ENCODE results near the gene CORIN.
"Not testable (repeated sequence)": the region's sequence is repeated elsewhere in the genome, so short reads cannot be mapped to it uniquely, and the experiment has no call there.

The CORIN gene

GRCh38 chr4:47557255-47557654 is 280.6 kb downstream of the CORIN start:
- H3K4me2 ChIP-seq: no peak overlapping the region
- H3K9ac ChIP-seq: no peak overlapping the region
- H3K4me1 ChIP-seq (ENCODE audit: low read depth, poor library complexity, severe bottlenecking): no peaks in the 10 kb centered on the region
- no peak overlapping the region for H3K27ac ChIP-seq
- no peak overlapping the region for H2AFZ ChIP-seq (ENCODE audit: low read depth)
- H3K79me2 ChIP-seq (ENCODE audit: insufficient read depth, low read depth): no peaks in the 10 kb centered on the region
- no peaks in the 10 kb centered on the region for H3K36me3 ChIP-seq (ENCODE audit: insufficient read depth)
- no peaks in the 10 kb centered on the region for H3K27me3 ChIP-seq (ENCODE audit: insufficient read depth, low read depth)
- H4K20me1 ChIP-seq (ENCODE audit: insufficient read depth): no peaks in the 10 kb centered on the region
- H3K4me3 ChIP-seq (IDR thresholded peaks at IDR 0.05; ENCODE audit: insufficient read depth, low read depth, low read length): no peak overlapping the region
- TF ChIP-seq CTCF (conservative IDR thresholded peaks at IDR 0.05; ENCODE audit: low read depth, low read length): no peak

GRCh38 chr4:47555920-47556319 is 281.9 kb downstream of the CORIN start:
- not testable (repeated sequence) for H3K27me3 ChIP-seq (ENCODE audit: insufficient read depth, low read depth); H3K4me3 ChIP-seq (IDR thresholded peaks at IDR 0.05; ENCODE audit: insufficient read depth, low read depth, low read length); H3K36me3 ChIP-seq (ENCODE audit: insufficient read depth); H3K4me1 ChIP-seq (ENCODE audit: low read depth, poor library complexity, severe bottlenecking); H3K4me2 ChIP-seq; H2AFZ ChIP-seq (ENCODE audit: low read depth); H4K20me1 ChIP-seq (ENCODE audit: insufficient read depth); H3K9ac ChIP-seq; H3K79me2 ChIP-seq (ENCODE audit: insufficient read depth, low read depth); H3K27ac ChIP-seq

GRCh38 chr4:47553329-47554125 is 284.3 kb downstream of the CORIN start:
- no peaks in the 10 kb centered on the region for H3K4me1 ChIP-seq (ENCODE audit: low read depth, poor library complexity, severe bottlenecking)

GRCh38 chr4:47551682-47552081 is 286.2 kb downstream of the CORIN start:
- Histone ChIP-seq H2AFZ (ENCODE audit: low read depth) (no peak overlapping the region), H3K4me3 (IDR thresholded peaks at IDR 0.05; ENCODE audit: insufficient read depth, low read depth, low read length) (no peak overlapping the region), H3K4me1 (ENCODE audit: low read depth, poor library complexity, severe bottlenecking) (no peaks in the 10 kb centered on the region), H3K27me3 (ENCODE audit: insufficient read depth, low read depth) (no peaks in the 10 kb centered on the region), H3K9ac (no peak overlapping the region), H3K27ac (no peak overlapping the region), H3K4me2 (no peak overlapping the region), H3K36me3 (ENCODE audit: insufficient read depth) (no peaks in the 10 kb centered on the region), H3K79me2 (ENCODE audit: insufficient read depth, low read depth) (no peaks in the 10 kb centered on the region), H4K20me1 (ENCODE audit: insufficient read depth) (no peaks in the 10 kb centered on the region)
- TF ChIP-seq CTCF (conservative IDR thresholded peaks at IDR 0.05; ENCODE audit: low read depth, low read length): no peak

More at GRCh38 chr4:47553329-47554125, 284.3 kb downstream of the CORIN start:
- H3K9ac ChIP-seq: no peak overlapping the region
- H3K27me3 ChIP-seq (ENCODE audit: insufficient read depth, low read depth): no peaks in the 10 kb centered on the region
- TF ChIP-seq CTCF (conservative IDR thresholded peaks at IDR 0.05; ENCODE audit: low read depth, low read length): no peak
- H3K27ac ChIP-seq: no peak overlapping the region
- H2AFZ ChIP-seq (ENCODE audit: low read depth): no peak overlapping the region
- H3K79me2 ChIP-seq (ENCODE audit: insufficient read depth, low read depth): no peaks in the 10 kb centered on the region
- no peaks in the 10 kb centered on the region for H4K20me1 ChIP-seq (ENCODE audit: insufficient read depth)
- H3K4me3 ChIP-seq (IDR thresholded peaks at IDR 0.05; ENCODE audit: insufficient read depth, low read depth, low read length): no peak overlapping the region
- H3K4me2 ChIP-seq: no peak overlapping the region
- no peaks in the 10 kb centered on the region for H3K36me3 ChIP-seq (ENCODE audit: insufficient read depth)

GRCh38 chr4:47550899-47551548 is 286.8 kb downstream of the CORIN start:
- Histone ChIP-seq H3K36me3 (ENCODE audit: insufficient read depth) (no peaks in the 10 kb centered on the region), H2AFZ (ENCODE audit: low read depth) (no peak overlapping the region), H3K27ac (no peak overlapping the region), H3K4me1 (ENCODE audit: low read depth, poor library complexity, severe bottlenecking) (no peaks in the 10 kb centered on the region), H3K79me2 (ENCODE audit: insufficient read depth, low read depth) (no peaks in the 10 kb centered on the region), H3K27me3 (ENCODE audit: insufficient read depth, low read depth) (no peaks in the 10 kb centered on the region), H3K4me2 (no peak overlapping the region), H3K9ac (no peak overlapping the region), H3K4me3 (IDR thresholded peaks at IDR 0.05; ENCODE audit: insufficient read depth, low read depth, low read length) (no peak overlapping the region), H4K20me1 (ENCODE audit: insufficient read depth) (no peaks in the 10 kb centered on the region)
- TF ChIP-seq CTCF (conservative IDR thresholded peaks at IDR 0.05; ENCODE audit: low read depth, low read length): no peak

- not testable (repeated sequence) for H3K4me3 ChIP-seq (IDR thresholded peaks at IDR 0.05; ENCODE audit: insufficient read depth, low read depth, low read length); H3K4me2 ChIP-seq; H3K27me3 ChIP-seq (ENCODE audit: insufficient read depth, low read depth); H3K4me1 ChIP-seq (ENCODE audit: low read depth, poor library complexity, severe bottlenecking); H3K36me3 ChIP-seq (ENCODE audit: insufficient read depth); H3K79me2 ChIP-seq (ENCODE audit: insufficient read depth, low read depth); H2AFZ ChIP-seq (ENCODE audit: low read depth); H3K9ac ChIP-seq; H3K27ac ChIP-seq; H4K20me1 ChIP-seq (ENCODE audit: insufficient read depth)
Measured at GRCh38 chr4:47550357-47550756, 287.5 kb downstream of the CORIN start.

All from KMS-11 (cell line).